Activated CD4-positive, alpha-beta memory T cell treated with anti-CD3 and anti-CD28 coated beads, Interleukin-2, amount 10 ng/mL, durations not matched to agents 7 days and 5 days (primary cell): Measurements from ENCODE around the gene PTTG1. TPM values are rescaled to one million over a fixed set of nuclear protein-coding genes. Genes with fewer than 3 reads are reported as not detected.

Source experiments
- CTCF ChIA-PET: fragments of 350-600 bp; sonication (Branson Sonifier 250); formaldehyde crosslinking; loops from one replicate; lab custom pipeline; 2021; ENCODE audit warnings: antibody characterized with exemption, inconsistent platforms; lab: Charles Lee
- POLR2A ChIA-PET: fragments of 350-600 bp; sonication (Branson Sonifier 250); formaldehyde crosslinking; loops from one replicate; lab custom pipeline; 2021; ENCODE audit warnings: antibody characterized with exemption; lab: Charles Lee
- DNase-seq: peaks from one replicate; pipeline ENCODE4 v3.0.0-alpha.2; 2020
- H3K27ac Mint-ChIP-seq: one replicate; pipeline ENCODE4 v1.8.0; 2021; ENCODE audit warnings: mild to moderate bottlenecking, mixed read lengths
- H3K27me3 Mint-ChIP-seq: one replicate; pipeline ENCODE4 v1.8.0; 2021; ENCODE audit warnings: mixed read lengths
- H3K36me3 Mint-ChIP-seq: one replicate; pipeline ENCODE4 v1.8.0; 2021; ENCODE audit warnings: low read depth, mixed read lengths
- H3K4me1 Mint-ChIP-seq: one replicate; pipeline ENCODE4 v1.8.0; 2021; ENCODE audit warnings: mixed read lengths
- H3K4me3 Mint-ChIP-seq: one replicate; pipeline ENCODE4 v1.8.0; 2021; ENCODE audit warnings: mild to moderate bottlenecking, mixed read lengths
- H3K9me3 Mint-ChIP-seq: one replicate; pipeline ENCODE4 v1.8.0; 2021; ENCODE audit warnings: mixed read lengths
- total RNA-seq, 2 experiments: library from RNA; stranded (reverse); gene quantifications; one replicate each; pipeline ENCODE4 v1.2.3, GENCODE V29; 2021

Gene PTTG1
- total RNA-seq, 2 experiments from 2014 or later, result 223 to 226 TPM

- peaks cover 12% of the 10 kb centered on the region for H3K4me1 Mint-ChIP-seq
- no peak overlapping the region for H3K4me3 Mint-ChIP-seq
- H3K36me3 Mint-ChIP-seq, result no peaks in the 10 kb centered on the region
- H3K27me3 Mint-ChIP-seq, result no peaks in the 10 kb centered on the region
- ChIA-PET POLR2A (no interaction called here), CTCF (interaction anchor here (1.0 to 4.5 kb wide), 4 partner anchors 23 to 374 kb away, joined by 3 to 23 read pairs (median 5); partner anchors contain the start of gene SLU7)
- no peaks in the 10 kb centered on the region for H3K9me3 Mint-ChIP-seq
- DNase-seq, result no peak
- H3K27ac Mint-ChIP-seq, result no peak overlapping the region
Observed at GRCh38 chr5:160395111-160395510, 26.5 kb upstream of the PTTG1 start.

GRCh38 chr5:160397492-160397891 is 24.2 kb upstream of the PTTG1 start:
- H3K9me3 Mint-ChIP-seq, result no peaks in the 10 kb centered on the region
- H3K27ac Mint-ChIP-seq, result no peak overlapping the region
- H3K4me1 Mint-ChIP-seq, result peaks cover 17% of the 10 kb centered on the region
- no peaks in the 10 kb centered on the region for H3K36me3 Mint-ChIP-seq
- H3K27me3 Mint-ChIP-seq, result no peaks in the 10 kb centered on the region
- CTCF ChIA-PET, result interaction anchor here (0.7 kb wide), 1 partner anchor 199 kb away, joined by 3 read pairs; no protein-coding TSS in a partner anchor
- no peak overlapping the region for H3K4me3 Mint-ChIP-seq
- DNase-seq, result no peak
- POLR2A ChIA-PET, result no interaction called here

GRCh38 chr5:160398806-160399205 is 22.8 kb upstream of the PTTG1 start:
- Mint-ChIP-seq H3K27me3 (no peaks in the 10 kb centered on the region), H3K4me3 (peak overlapping the region; percentile 75), H3K4me1 (peaks cover 17% of the 10 kb centered on the region), H3K27ac (no peak overlapping the region), H3K9me3 (no peaks in the 10 kb centered on the region), H3K36me3 (peaks cover 8% of the 10 kb centered on the region)
- ChIA-PET CTCF (interaction anchor here (0.7 to 1.5 kb wide), 3 partner anchors 10 to 410 kb away, joined by 3 to 6 read pairs (median 5); partner anchors contain the start of gene SLU7), POLR2A (interaction anchor here (2.4 to 3.0 kb wide), 2 partner anchors 20 to 23 kb away, joined by 9 to 13 read pairs; partner anchors contain the start of genes PTTG1 and SLU7)
- DNase-seq, result no peak

- DNase-seq, result peak; percentile 75
Observed at GRCh38 chr5:160399402-160400353, 22.0 kb upstream of the PTTG1 start, which contains the start of gene FAM200C. Gene FAM200C, minus strand, starts transcription at chr5:160400054. Its CDS starts 4,564 bp downstream, at chr5:160395490.

GRCh38 chr5:160418561-160419457 is 2.8 kb upstream of the PTTG1 start, which contains the start of gene SLU7:
Gene SLU7, minus strand, starts transcription at chr5:160419081. Its CDS starts 3,787 bp downstream, at chr5:160415294.
- peak; percentile 94 for DNase-seq
- H3K4me1 Mint-ChIP-seq, result peaks cover 59% of the 10 kb centered on the region
- H3K4me3 Mint-ChIP-seq, result peak within 1 kb of the TSS; percentile 90
- no peaks in the 10 kb centered on the region for H3K9me3 Mint-ChIP-seq
- peaks cover 38% of the 10 kb centered on the region for H3K36me3 Mint-ChIP-seq
- ChIA-PET CTCF (interaction anchor here (0.7 to 13.2 kb wide), 9 partner anchors 19 to 474 kb away, joined by 3 to 161 read pairs (median 4); partner anchors contain the start of gene FAM200C), POLR2A (interaction anchor here (0.7 to 3.5 kb wide), 23 partner anchors 9 to 1007 kb away, joined by 3 to 31 read pairs (median 5); partner anchors contain the start of genes C1QTNF2 and FAM200C)
- H3K27ac Mint-ChIP-seq, result peak within 1 kb of the TSS; percentile 91
- no peaks in the 10 kb centered on the region for H3K27me3 Mint-ChIP-seq

More at GRCh38 chr5:160399402-160400353, 22.0 kb upstream of the PTTG1 start, which contains the start of gene FAM200C:
- Mint-ChIP-seq H3K4me3 (peak within 1 kb of the TSS; percentile 75), H3K27me3 (no peaks in the 10 kb centered on the region), H3K4me1 (peaks cover 17% of the 10 kb centered on the region), H3K36me3 (peaks cover 17% of the 10 kb centered on the region), H3K27ac (peak within 1 kb of the TSS; percentile 38), H3K9me3 (no peaks in the 10 kb centered on the region)
- POLR2A ChIA-PET, result interaction anchor here (1.0 to 3.0 kb wide), 3 partner anchors 19 to 24 kb away, joined by 3 to 13 read pairs (median 9); partner anchors contain the start of genes PTTG1 and SLU7
- CTCF ChIA-PET, result interaction anchor here (0.7 to 2.0 kb wide), 5 partner anchors 8 to 410 kb away, joined by 3 to 12 read pairs (median 5); partner anchors contain the start of gene SLU7

- Mint-ChIP-seq H3K4me3 (peak overlapping the region; percentile 90), H3K9me3 (no peaks in the 10 kb centered on the region), H3K4me1 (peaks cover 68% of the 10 kb centered on the region), H3K27ac (peak overlapping the region; percentile 91), H3K36me3 (peaks cover 45% of the 10 kb centered on the region), H3K27me3 (no peaks in the 10 kb centered on the region)
- CTCF ChIA-PET, result interaction anchor here (0.7 to 13.2 kb wide), 6 partner anchors 8 to 47 kb away, joined by 3 to 161 read pairs (median 4); partner anchors contain the start of gene FAM200C
- POLR2A ChIA-PET, result interaction anchor here (0.7 to 3.5 kb wide), 18 partner anchors 8 to 1008 kb away, joined by 3 to 31 read pairs (median 5); partner anchors contain the start of genes C1QTNF2 and FAM200C
- no peak for DNase-seq
Observed at GRCh38 chr5:160419458-160420330, 2.0 kb upstream of the PTTG1 start.

GRCh38 chr5:160420331-160420610 is 1.4 kb upstream of the PTTG1 start:
- Mint-ChIP-seq H3K27me3 (no peaks in the 10 kb centered on the region), H3K4me1 (peaks cover 73% of the 10 kb centered on the region), H3K4me3 (peak overlapping the region; percentile 90), H3K36me3 (peaks cover 45% of the 10 kb centered on the region), H3K27ac (peak overlapping the region; percentile 91), H3K9me3 (no peaks in the 10 kb centered on the region)
- DNase-seq, result no peak
- CTCF ChIA-PET, result interaction anchor here (0.7 to 13.2 kb wide), 3 partner anchors 8 to 43 kb away, joined by 3 to 161 read pairs (median 5); no protein-coding TSS in a partner anchor
- POLR2A ChIA-PET, result interaction anchor here (0.7 to 3.5 kb wide), 5 partner anchors 19 to 1008 kb away, joined by 3 to 31 read pairs (median 11); no protein-coding TSS in a partner anchor

GRCh38 chr5:160423099-160423498 is 1.4 kb downstream of the PTTG1 start:
- Mint-ChIP-seq H3K9me3 (no peaks in the 10 kb centered on the region), H3K36me3 (peaks cover 50% of the 10 kb centered on the region), H3K4me1 (peaks cover 62% of the 10 kb centered on the region), H3K27ac (peak overlapping the region; percentile 82), H3K4me3 (peak overlapping the region; percentile 91), H3K27me3 (no peaks in the 10 kb centered on the region)
- CTCF ChIA-PET, result interaction anchor here (13.2 kb wide), 1 partner anchor 16 kb away, joined by 161 read pairs; no protein-coding TSS in a partner anchor
- POLR2A ChIA-PET, result interaction anchor here (0.8 to 5.0 kb wide), 12 partner anchors 11 to 304 kb away, joined by 3 to 104 read pairs (median 8); partner anchors contain the start of genes FAM200C and PWWP2A
- no peak for DNase-seq

- CTCF ChIA-PET, result interaction anchor here (13.2 kb wide), 1 partner anchor 12 kb away, joined by 161 read pairs; no protein-coding TSS in a partner anchor
- Mint-ChIP-seq H3K9me3 (no peaks in the 10 kb centered on the region), H3K4me3 (no peak overlapping the region), H3K4me1 (peaks cover 36% of the 10 kb centered on the region), H3K36me3 (peaks cover 62% of the 10 kb centered on the region), H3K27me3 (no peaks in the 10 kb centered on the region), H3K27ac (no peak overlapping the region)
- DNase-seq, result no peak
- POLR2A ChIA-PET, result interaction anchor here (1.4 kb wide), 1 partner anchor 9 kb away, joined by 6 read pairs; the partner anchor contains the start of gene SLU7
Observed at GRCh38 chr5:160427607-160428006, 6.0 kb downstream of the PTTG1 start.

GRCh38 chr5:160432196-160432595 is 10.5 kb downstream of the PTTG1 start:
- Mint-ChIP-seq H3K4me3 (no peak overlapping the region), H3K9me3 (no peaks in the 10 kb centered on the region), H3K4me1 (peaks cover 14% of the 10 kb centered on the region), H3K27me3 (peaks cover 10% of the 10 kb centered on the region), H3K36me3 (peaks cover 30% of the 10 kb centered on the region), H3K27ac (no peak overlapping the region)
- ChIA-PET CTCF (no interaction called here), POLR2A (no interaction called here)
- DNase-seq, result no peak

GRCh38 chr5:160432787-160433186 is 11.1 kb downstream of the PTTG1 start:
- CTCF ChIA-PET, result no interaction called here
- H3K27me3 Mint-ChIP-seq, result peaks cover 10% of the 10 kb centered on the region
- POLR2A ChIA-PET, result interaction anchor here (1.9 kb wide), 1 partner anchor 10 kb away, joined by 7 read pairs; no protein-coding TSS in a partner anchor
- no peak overlapping the region for H3K27ac Mint-ChIP-seq
- no peak for DNase-seq
- H3K9me3 Mint-ChIP-seq, result no peaks in the 10 kb centered on the region
- peaks cover 10% of the 10 kb centered on the region for H3K4me1 Mint-ChIP-seq
- H3K4me3 Mint-ChIP-seq, result no peak overlapping the region
- peaks cover 24% of the 10 kb centered on the region for H3K36me3 Mint-ChIP-seq
